ENCODE data around the gene P4HA3.

- TF ChIP-seq CTCF (IDR thresholded peaks at IDR 0.05; ENCODE audit: insufficient read depth, low read length, poor library complexity, severe bottlenecking) (no peak), EZH2phosphoT487 (conservative IDR thresholded peaks at IDR 0.05; ENCODE audit: low read length) (no peak)
Observed at GRCh38 chr11:74282421-74282820, 29.0 kb downstream of the P4HA3 start.
